HG03196 (cell line): ENCODE measurements around the gene TGFBI.

Experiments
- ATAC-seq: cut with Tn5 transposase; IDR thresholded peaks from one replicate; pipeline ENCODE4 v1.9.1; 2021; ENCODE audit not compliant: unreplicated experiment

The TGFBI gene

GRCh38 chr5:136062366-136063274 is 33.8 kb downstream of the TGFBI start:
- ATAC-seq: peak; percentile 73

- no peak for ATAC-seq
These were observed 35.1 kb downstream of the TGFBI start for GRCh38 chr5:136063778-136064465.

- no peak for ATAC-seq
These were observed 35.7 kb downstream of the TGFBI start for GRCh38 chr5:136064510-136064909.

GRCh38 chr5:136065588-136065987 is 36.8 kb downstream of the TGFBI start:
- ATAC-seq: no peak

- ATAC-seq: no peak
These were observed 38.0 kb downstream of the TGFBI start for GRCh38 chr5:136066661-136067271.

DNA sequence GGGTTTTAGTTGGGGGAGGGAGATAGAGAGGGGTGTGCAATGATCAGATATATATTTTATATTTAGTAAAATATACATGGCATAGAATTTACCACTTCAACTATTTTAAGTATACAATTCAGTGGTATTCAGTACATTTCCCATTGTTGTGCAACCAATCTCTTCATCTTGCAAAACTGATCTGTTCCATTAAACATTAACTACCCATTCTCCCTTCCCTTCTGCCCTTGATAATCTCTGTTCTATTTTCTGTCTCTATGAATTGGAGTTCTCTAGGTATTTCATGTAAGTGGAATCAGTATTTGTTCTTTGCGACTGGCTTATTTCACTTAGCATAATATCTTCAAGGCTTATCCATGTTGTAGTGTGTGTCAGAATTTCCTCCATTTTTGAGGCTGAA is 38.6 kb downstream of the TGFBI start:
- ATAC-seq: no peak

- no peak for ATAC-seq
These were observed 41.9 kb downstream of the TGFBI start for GRCh38 chr5:136070486-136071285.

DNA sequence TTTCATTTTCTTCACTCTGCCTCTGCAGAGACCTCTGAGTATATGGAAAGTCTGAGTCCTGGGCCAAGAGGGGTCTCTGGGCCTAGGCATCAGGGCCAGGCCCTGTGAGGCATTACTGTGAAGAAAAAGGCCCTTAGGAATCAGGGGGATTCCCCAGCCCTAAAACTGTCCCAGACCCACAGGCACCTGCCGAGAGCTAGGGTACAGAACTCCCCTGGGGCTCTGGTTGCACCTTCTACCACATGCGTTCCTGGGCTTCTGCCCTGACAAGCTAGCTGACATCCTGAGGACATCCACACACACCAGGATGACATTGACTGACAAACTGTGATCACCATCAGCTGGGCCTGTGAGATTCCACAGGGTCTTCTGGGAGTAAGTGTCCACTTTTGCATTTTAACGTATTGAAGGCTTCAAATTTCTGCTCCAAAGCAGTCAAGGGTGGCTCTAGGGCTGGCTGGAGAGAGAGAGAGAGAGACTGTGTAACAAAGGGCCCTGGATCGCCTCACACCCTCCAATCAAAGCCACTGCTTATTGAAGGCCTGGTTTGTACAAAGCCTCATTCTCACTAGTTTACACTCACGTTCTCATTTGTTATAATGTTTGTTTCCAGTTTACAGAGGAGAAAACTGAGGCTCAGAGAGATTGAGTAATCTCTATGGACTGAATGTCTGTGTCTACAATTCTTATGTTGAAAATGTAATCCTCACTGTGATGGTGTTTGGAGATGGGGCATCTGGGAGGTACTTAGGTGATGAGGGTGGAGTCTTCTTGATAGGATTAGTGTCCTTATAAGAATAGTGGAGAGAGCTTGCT is 45.1 kb downstream of the TGFBI start:
- peak; percentile 89 for ATAC-seq

GRCh38 chr5:136075466-136075891 is 46.7 kb downstream of the TGFBI start:
- ATAC-seq: no peak

DNA sequence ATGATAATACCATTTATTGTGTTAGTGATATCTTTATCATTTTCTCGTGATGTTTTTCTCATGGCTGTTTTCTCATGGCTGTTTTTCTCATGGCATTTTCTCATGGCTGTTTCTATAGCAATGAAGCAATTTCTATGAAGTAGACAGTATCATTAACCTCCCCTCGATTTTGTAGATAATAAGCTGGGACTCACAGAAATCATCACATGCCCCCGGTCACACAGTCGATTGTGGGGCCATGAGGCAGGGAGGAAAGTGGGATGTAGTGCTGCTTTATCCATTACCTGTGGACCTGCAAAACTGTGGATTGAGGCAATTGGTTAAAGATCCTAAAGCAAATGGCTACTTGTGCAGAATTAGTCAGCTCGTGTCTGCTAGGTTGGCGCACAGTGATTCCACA is 47.3 kb downstream of the TGFBI start:
- ATAC-seq: no peak

GRCh38 chr5:136076881-136077445 is 48.2 kb downstream of the TGFBI start:
- no peak for ATAC-seq

DNA sequence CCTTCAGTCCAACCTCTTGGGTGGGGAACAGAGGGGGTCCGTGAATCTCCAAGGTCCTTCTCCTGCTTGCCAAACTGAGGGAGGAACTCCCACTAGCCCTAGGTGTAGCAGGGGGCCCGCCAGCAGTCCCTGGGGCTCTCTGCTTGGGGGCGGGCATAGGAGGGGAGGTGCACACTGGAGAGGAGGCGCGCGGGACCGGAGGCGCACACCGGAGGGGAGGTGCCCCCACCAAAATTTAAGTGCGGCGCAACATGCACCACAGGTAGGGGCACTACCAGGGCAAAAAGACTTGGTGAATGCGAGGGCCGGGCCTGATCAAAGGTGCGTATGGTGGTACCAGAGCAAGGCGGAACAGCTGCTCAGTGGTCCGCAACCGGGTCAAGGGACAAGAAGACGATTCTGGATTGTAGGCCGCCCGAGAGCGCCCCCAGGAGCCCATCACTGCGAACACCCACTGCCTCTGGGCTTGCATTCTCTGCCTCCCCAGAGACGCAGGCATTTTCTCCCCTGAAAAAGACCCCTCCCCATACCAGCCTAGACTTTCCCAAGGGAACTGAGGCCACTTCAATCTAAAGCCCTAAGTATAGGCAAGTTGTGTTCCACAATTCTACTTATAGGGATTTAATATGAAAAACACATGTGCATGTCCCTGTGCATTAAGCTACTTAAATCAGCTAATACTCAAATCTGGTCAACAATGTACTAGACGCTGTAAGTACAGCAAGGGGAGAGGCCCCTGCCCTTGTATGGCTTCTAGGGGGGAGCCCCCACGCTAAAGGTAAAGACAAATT is 50.6 kb downstream of the TGFBI start:
- no peak for ATAC-seq

GRCh38 chr5:136080113-136080482 is 51.3 kb downstream of the TGFBI start:
- ATAC-seq: no peak

GRCh38 chr5:136080483-136081216 is 51.9 kb downstream of the TGFBI start:
- ATAC-seq: peak; percentile 96

GRCh38 chr5:136081217-136081591 is 52.4 kb downstream of the TGFBI start:
- no peak for ATAC-seq

DNA sequence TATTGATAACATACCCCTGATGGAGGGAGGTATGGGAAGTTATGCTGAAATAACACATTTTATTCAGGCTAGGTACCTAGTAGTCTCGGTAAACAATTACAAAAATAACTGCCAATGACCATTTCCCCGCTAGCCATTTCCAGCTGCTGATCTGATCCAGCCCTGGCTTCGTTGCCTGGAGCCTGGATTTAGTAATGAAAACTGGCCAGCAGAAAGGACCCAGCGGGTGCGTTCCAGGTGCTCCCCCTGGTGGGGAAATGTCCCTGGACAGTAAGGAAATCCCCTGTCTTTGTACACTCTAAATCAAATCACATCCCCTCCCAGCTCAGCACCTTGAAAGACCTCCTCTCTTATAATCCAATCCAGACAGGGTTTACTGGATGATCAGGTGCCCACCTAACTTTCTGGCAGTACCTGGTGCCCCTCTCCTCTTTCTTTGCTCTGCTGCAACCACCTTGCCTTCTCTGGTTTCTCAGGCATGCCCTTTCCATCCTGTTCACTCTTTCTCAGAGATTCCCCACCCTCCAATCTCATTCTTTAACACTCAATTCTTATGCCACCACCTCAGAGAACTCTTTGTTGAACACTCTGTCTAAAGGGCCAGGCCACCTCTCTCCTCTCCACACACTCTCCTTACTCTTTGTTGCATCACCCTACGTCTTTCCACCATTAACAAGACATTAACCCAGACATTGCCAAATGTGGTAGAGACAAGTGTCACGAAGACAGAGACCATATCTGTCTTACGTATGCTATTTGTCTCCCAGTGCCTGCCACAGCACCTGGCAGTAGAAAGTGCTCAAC is 53.8 kb downstream of the TGFBI start:
- no peak for ATAC-seq

GRCh38 chr5:136084698-136085097 is 55.9 kb downstream of the TGFBI start:
- no peak for ATAC-seq
